ENCODE results near the gene HSPBP1. TPM values are rescaled to one million over a fixed set of nuclear protein-coding genes. Genes with fewer than 3 reads are reported as not detected.

Gene HSPBP1
- total and polyA plus RNA-seq, 2 of the 13 experiments (the other 11 are each of a cell fraction or from before 2014, with no cell fraction given): 22.3 to 33.7 TPM

- no TSS peak for BruUV-seq (replicated peaks)
- Histone ChIP-seq H4K20me1 (ENCODE audit: insufficient read depth, low read length) (peaks cover 6% of the 10 kb centered on the region; the same call in 1 of the 2 replicates), H3K4me3 (replicated peaks in 1 of 3; ENCODE audit: insufficient read depth in 1 of 3, low read depth in 2 of 3, low read length in 3 of 3) (no peak overlapping the region), H3K9ac (ENCODE audit: insufficient read depth, low read depth, low read length) (no peak overlapping the region), H3K4me2 (ENCODE audit: low read depth, low read length) (no peak overlapping the region), H3K79me2 (ENCODE audit: insufficient read depth, low read length) (peaks cover 4% of the 10 kb centered on the region), H3K36me3 (replicated peaks in 1 of 2; ENCODE audit: control insufficient read depth in 1 of 2, insufficient read depth in 2 of 2, low read length in 2 of 2) (peaks cover 53 to 87% of the 10 kb centered on the region in 2 experiments), H3K27me3 (ENCODE audit: control insufficient read depth in 1 of 2, insufficient read depth in 2 of 2, low read length in 2 of 2) (no peaks in the 10 kb centered on the region), H3K4me1 (ENCODE audit: insufficient read depth, low read length) (no peaks in the 10 kb centered on the region), H3K9me3 (ENCODE audit: low read length) (no peaks in the 10 kb centered on the region), H3K27ac (ENCODE audit: extremely low read length, insufficient read depth, low read length) (no peak overlapping the region), H2AFZ (ENCODE audit: low read length) (no peak overlapping the region)
- no peak for FAIRE-seq
- POLR2A ChIA-PET: no interaction called here
- CTCF ChIA-PET (ENCODE audit: low intra/inter-chr PET ratio, low total read pairs): no interaction called here
- intact Hi-C loops (cut with micrococcal nuclease; ENCODE audit: unreplicated experiment) (no loop called here), in situ Hi-C loops (cut with HindIII; ENCODE audit: extremely low pct_ligation_motif_present, low pct_unique_long_range_greater_than_20kb) (no loop called here)
- TF ChIP-seq ZNF687 (CRISPR knock-in tag; IDR thresholded peaks at IDR 0.05): no peak
- no peak for TF ChIP-seq ZNF263 (CRISPR knock-in tag; IDR thresholded peaks at IDR 0.05)
- no peak for TF ChIP-seq NPAS2 (CRISPR knock-in tag; IDR thresholded peaks at IDR 0.05; ENCODE audit: borderline replicate concordance)
- no peak for TF ChIP-seq ARHGAP35 (CRISPR knock-in tag; IDR thresholded peaks at IDR 0.05; ENCODE audit: borderline replicate concordance)
- no peak for TF ChIP-seq ZBTB38 (CRISPR knock-in tag; IDR thresholded peaks at IDR 0.05)
- no peak for TF ChIP-seq PBX2 (CRISPR knock-in tag; IDR thresholded peaks at IDR 0.05)
- no peak for TF ChIP-seq ZNF12 (CRISPR knock-in tag; IDR thresholded peaks at IDR 0.05)
- TF ChIP-seq GATAD1 (CRISPR knock-in tag; IDR thresholded peaks at IDR 0.05): no peak
- TF ChIP-seq ZBTB1 (CRISPR knock-in tag; IDR thresholded peaks at IDR 0.05; ENCODE audit: borderline replicate concordance): no peak
- TF ChIP-seq GABPB1 (CRISPR knock-in tag; IDR thresholded peaks at IDR 0.05): no peak
- TF ChIP-seq NCOA5 (CRISPR knock-in tag; IDR thresholded peaks at IDR 0.05): no peak
- TF ChIP-seq ZNF556 (CRISPR knock-in tag; IDR thresholded peaks at IDR 0.05; ENCODE audit: borderline replicate concordance): no peak
- ATAC-seq: no peak
- 96% methylated on average over 7 of the region's 7 CpGs for WGBS (ENCODE audit: low lambda C conversion rate)
- DNase-seq (ENCODE audit: low spot score): no peak
Measured at GRCh38 chr19:55242517-55242916, 37.4 kb downstream of the HSPBP1 start.

All from HepG2 (cell line).